Measurements from ENCODE around the gene MYCL.

Gene MYCL

DNA sequence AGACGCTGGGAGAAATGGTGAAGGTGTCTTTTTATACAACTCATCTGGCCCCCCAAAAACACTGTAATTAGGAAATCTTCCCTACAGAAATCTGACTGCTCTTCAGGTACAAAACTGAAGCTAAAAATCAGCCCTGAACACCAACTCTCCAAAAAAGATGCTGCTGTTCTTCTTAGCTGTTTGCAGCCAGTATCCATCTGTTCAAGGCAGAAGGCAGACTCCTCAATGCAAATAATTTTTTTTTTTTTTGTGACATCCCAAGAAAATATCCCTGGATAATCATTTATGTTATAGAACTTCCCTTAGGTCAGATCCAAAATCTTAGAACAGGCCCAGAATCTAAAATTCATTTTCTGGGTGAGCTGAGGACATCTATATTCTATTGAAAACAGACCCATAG lies 54.9 kb downstream of the MYCL start:
- TF ChIP-seq, protein P1, sequence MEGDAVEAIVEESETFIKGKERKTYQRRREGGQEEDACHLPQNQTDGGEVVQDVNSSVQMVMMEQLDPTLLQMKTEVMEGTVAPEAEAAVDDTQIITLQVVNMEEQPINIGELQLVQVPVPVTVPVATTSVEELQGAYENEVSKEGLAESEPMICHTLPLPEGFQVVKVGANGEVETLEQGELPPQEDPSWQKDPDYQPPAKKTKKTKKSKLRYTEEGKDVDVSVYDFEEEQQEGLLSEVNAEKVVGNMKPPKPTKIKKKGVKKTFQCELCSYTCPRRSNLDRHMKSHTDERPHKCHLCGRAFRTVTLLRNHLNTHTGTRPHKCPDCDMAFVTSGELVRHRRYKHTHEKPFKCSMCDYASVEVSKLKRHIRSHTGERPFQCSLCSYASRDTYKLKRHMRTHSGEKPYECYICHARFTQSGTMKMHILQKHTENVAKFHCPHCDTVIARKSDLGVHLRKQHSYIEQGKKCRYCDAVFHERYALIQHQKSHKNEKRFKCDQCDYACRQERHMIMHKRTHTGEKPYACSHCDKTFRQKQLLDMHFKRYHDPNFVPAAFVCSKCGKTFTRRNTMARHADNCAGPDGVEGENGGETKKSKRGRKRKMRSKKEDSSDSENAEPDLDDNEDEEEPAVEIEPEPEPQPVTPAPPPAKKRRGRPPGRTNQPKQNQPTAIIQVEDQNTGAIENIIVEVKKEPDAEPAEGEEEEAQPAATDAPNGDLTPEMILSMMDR (conservative IDR thresholded peaks at IDR 0.05): no peak
- no peak for TF ChIP-seq ZFX (IDR thresholded peaks at IDR 0.05)
- no peak overlapping the region for H3K27ac ChIP-seq

DNA sequence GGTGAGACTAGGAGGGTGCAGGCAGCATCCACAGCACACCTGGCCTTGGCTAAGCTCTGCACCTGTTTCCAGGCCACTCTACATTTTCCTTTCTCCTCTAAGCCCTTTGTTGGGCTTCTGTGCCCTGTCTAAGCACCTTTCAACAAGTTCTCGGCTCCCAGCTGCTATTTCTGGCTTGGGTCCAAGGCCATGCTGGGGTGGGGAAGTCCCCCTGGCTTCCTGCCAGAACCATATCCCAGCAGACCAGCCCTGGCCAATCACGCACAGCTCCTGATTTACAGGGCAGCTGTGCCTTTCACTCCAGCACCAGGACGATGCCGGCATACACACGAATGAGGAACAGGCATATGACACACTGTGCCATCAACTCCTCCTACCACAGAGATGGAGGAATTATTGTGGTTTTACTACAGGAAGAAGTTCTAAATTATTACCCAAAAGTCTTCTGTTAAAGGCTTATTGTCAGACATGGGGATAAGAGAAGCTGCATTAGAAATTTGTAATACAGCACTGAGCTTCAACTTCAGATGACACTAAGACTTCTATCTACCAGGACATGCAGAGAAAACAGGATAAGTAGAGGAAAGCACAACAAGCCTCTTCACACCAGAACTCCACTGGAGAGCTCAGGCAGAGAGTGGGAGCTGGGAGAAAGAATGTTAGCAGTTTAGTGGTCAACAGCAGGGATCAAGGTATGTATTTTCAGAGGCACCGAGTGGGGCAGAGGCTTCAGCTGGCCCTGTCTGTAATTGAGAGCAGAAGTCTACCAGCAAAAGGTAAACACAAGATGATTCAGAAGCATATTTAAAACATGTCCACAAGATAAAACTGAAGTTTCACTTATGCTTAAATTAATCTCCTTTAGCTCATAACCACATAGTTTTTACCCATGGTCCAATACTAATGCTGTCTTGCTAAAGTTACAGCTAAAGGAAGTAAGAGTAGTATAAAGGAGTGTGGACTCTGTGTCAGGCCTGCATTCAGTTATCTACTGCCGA lies 55.8 kb downstream of the MYCL start:
- TF ChIP-seq, protein P1 (conservative IDR thresholded peaks at IDR 0.05): no peak
- no peak for TF ChIP-seq ZFX (IDR thresholded peaks at IDR 0.05)
- H3K27ac ChIP-seq: no peak overlapping the region

All from C4-2B (cell line).